IPS-20b (cell line): ENCODE data around the gene RFXANK.
"Not testable (repeated sequence)": the region's sequence is repeated elsewhere in the genome, so short reads cannot be mapped to it uniquely, and the experiment has no call there.

ENCODE experiments used
- H3K27ac ChIP-seq: one replicate; pipeline ENCODE4 v1.5.1; 2013; ENCODE audit warnings: low read length
- H3K27me3 ChIP-seq: 2 replicates; pipeline ENCODE4 v1.6.1; 2013; ENCODE audit warnings: mild to moderate bottlenecking, low read length, inconsistent platforms; ENCODE audit not compliant: insufficient read depth
- H3K36me3 ChIP-seq: 2 replicates; pipeline ENCODE4 v1.6.1; 2013; ENCODE audit warnings: low read depth, mild to moderate bottlenecking, inconsistent platforms, low read length, moderate library complexity; ENCODE audit not compliant: insufficient read depth
- H3K4me1 ChIP-seq: 2 replicates; pipeline ENCODE4 v1.6.1; 2013; ENCODE audit warnings: mild to moderate bottlenecking, control low read depth, inconsistent platforms, low read length, moderate library complexity; ENCODE audit not compliant: insufficient read depth
- H3K4me3 ChIP-seq: 2 replicates; pipeline ENCODE4 v1.5.1; 2013; ENCODE audit warnings: mild to moderate bottlenecking, low read length, inconsistent platforms
- H3K9ac ChIP-seq: 2 replicates; pipeline ENCODE4 v1.6.1; 2013; ENCODE audit warnings: low read depth, mild to moderate bottlenecking, inconsistent platforms, low read length, moderate library complexity
- H3K9me3 ChIP-seq: 2 replicates; pipeline ENCODE4 v1.6.1; 2013; ENCODE audit warnings: mild to moderate bottlenecking, low read depth, low read length, inconsistent platforms; ENCODE audit not compliant: insufficient read depth

The RFXANK gene, protein sequence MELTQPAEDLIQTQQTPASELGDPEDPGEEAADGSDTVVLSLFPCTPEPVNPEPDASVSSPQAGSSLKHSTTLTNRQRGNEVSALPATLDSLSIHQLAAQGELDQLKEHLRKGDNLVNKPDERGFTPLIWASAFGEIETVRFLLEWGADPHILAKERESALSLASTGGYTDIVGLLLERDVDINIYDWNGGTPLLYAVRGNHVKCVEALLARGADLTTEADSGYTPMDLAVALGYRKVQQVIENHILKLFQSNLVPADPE

DNA sequence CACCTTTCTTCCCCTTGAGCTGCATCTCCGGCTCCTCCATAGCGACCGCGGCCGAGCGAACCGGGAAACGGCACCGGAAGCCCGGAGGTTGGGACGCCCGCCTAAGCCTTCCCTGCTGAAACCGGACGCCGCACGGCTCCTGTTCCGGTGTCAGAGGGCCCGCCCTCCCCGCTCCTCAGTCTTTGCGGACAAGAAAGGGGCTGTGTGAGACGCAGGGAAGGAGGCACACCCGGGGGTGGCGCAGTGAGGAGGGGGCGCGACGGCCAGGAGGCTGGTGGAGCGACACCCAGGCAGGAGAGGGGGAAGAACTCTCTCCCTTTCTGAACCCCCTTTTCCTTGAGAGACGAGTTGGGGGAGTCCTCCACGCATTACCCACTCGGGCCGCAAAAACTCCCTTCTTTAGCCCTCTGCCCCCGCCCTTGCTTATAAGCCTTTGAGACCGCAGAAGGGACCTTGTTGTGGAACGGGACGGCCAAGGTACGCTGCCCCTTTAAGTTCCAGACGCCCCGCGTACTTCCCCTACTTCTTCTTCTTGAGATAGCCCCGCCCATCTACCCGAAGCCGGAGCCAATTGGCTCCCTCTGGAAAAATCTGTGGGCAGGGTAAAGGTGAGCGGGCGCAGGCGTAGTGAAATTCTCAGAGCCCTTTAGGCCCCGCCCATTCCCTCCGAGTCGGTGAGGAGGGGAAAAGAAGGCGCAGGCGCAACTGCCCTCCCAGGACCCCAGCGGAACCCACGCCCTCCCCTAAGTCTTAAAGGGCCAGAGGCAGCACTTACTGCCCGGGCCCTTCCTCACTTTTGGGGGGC is at the start of gene RFXANK, which contains the start of gene BORCS8:
Gene RFXANK (plus strand): TSS at position 181 of the 805 bp plus-strand sequence. CDS start 1,689 bp downstream, outside the sequence.
Gene BORCS8 (minus strand): TSS at position 75 of the 805 bp plus-strand sequence. CDS start 35 bp downstream, at position 40.
- Histone ChIP-seq H3K4me1 (no peaks in the 10 kb centered on the region; the same call in 1 of the 2 replicates), H3K9me3 (no peaks in the 10 kb centered on the region), H3K27ac (peak within 1 kb of the TSS; percentile 97), H3K27me3 (no peaks in the 10 kb centered on the region), H3K36me3 (peaks cover 12% of the 10 kb centered on the region; the same call in 1 of the 2 replicates), H3K4me3 (peak within 1 kb of the TSS; percentile 99), H3K9ac (peak within 1 kb of the TSS; percentile 97)

DNA sequence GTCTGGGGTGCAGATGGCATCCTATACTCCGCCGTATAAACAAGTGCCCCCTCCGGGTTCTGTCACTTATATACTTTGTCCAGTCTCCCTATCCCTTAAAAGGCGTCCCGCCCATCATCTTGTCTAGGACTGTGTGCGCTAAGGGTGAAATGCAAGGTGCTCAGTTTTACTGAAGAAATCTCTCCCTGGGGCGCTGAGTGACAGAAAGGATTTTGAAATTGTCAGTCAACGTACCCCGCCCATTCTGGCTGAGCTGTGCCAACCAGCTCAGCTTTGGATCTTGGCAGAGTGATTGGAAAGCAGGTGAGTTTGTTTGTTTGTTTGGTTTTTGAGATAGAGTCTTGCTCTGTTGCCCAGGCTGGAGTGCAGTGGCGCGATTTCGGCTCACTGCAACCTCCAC is 49.7 kb upstream of the RFXANK start:
- Histone ChIP-seq H3K4me3 (no peak overlapping the region), H3K27ac (no peak overlapping the region), H3K9ac (no peak overlapping the region), H3K9me3 (no peaks in the 10 kb centered on the region), H3K36me3 (no peaks in the 10 kb centered on the region), H3K27me3 (peaks cover 17% of the 10 kb centered on the region), H3K4me1 (no peaks in the 10 kb centered on the region)

DNA sequence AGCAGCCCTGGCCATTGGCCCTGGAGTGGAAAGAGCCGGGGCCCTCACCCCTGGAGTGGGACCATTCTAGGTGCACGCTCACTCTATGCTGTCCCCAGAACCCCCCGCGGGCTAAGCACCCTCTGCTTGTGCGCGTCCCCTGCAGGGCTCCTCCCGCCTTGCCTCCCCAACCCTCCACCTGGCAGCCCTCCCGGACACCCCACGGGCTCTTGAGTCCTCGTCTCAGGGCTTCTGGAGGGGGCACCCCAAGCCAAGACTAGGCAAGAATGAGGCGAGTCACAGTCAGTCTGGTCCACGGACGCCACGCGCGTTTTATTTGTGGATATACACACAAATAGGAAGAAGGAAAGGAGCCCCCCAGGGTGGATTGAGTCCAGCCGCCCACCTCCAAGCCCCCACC is 46.8 kb upstream of the RFXANK start:
- H3K27ac ChIP-seq, result no peak overlapping the region
- no peaks in the 10 kb centered on the region for H3K4me1 ChIP-seq
- no peak overlapping the region for H3K9ac ChIP-seq
- no peak overlapping the region for H3K4me3 ChIP-seq
- H3K9me3 ChIP-seq, result no peaks in the 10 kb centered on the region
- no peaks in the 10 kb centered on the region for H3K36me3 ChIP-seq
- peaks cover 8% of the 10 kb centered on the region for H3K27me3 ChIP-seq

DNA sequence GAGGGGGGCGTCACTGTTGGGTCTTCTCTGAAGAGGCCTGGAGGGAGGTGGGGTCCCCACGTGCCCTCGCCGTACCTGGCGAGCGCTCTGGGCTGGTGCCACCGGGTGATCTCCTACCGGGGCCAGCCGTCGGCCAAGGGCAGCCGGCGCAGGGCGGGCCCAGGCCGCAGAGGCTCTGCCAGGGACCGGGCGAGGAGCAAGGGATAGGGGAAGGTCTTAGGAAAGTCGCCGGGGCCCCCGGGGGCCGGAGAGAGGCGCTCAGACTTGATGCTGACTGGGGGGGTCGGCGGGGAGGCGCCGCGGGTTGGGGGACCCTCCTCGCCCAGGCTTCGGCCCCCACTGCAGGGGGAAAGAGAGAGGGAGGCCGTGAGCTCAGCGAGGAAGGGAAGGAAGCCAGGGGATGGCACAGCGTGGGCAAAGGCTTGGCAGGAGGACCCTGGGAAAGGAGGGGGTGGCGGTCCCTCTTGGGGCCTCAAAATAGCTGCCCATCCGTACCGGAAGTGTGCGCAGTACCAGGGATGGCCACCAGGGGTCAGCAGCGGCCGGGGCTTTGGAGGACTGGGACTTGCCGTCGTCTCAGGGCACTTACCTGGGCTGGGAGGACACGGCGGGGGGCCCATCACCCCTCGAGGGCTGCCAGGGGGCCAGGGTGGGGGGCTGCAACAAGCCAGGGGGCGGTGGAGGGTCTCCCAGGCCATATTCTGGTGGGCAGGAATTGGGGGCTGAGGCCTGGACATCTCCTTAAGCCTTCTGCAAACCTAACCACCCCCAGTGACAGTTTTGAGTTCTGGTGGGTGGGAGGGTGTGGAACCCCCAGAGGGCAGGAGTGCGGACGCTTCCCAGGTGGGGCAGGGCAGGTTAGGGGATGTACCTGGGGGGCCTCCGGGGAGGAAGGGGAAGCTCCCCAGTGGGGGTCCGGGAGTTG is 46.1 kb upstream of the RFXANK start:
- H3K4me3 ChIP-seq, result no peak overlapping the region; the same call in 1 of the 2 replicates
- H3K27ac ChIP-seq, result no peak overlapping the region
- peaks cover 2% of the 10 kb centered on the region for H3K27me3 ChIP-seq
- no peaks in the 10 kb centered on the region for H3K4me1 ChIP-seq
- H3K9me3 ChIP-seq, result no peaks in the 10 kb centered on the region
- no peak overlapping the region for H3K9ac ChIP-seq
- H3K36me3 ChIP-seq, result no peaks in the 10 kb centered on the region

DNA sequence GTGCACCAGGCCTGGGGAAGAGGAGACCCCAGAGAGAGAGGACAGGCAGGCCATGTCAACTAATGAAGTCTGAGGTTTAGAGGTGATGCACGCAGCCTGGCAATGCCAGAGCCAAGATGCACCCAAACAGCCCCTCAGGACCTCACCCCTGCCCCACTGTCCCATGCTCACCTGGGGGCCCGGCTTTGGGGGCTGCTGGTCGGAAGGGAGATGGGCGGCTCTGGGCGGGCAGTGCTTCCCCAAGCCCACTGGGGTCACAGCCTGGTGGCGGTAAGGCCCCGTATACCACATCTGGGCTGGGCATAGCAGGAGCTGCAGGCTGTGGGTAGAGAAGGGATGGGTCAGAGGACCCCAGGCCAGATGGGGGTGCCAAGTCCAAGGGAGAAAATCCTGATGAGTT is 45.2 kb upstream of the RFXANK start:
- Histone ChIP-seq H3K4me3 (no peak overlapping the region), H3K9me3 (no peaks in the 10 kb centered on the region), H3K36me3 (no peaks in the 10 kb centered on the region), H3K27me3 (no peaks in the 10 kb centered on the region), H3K4me1 (no peaks in the 10 kb centered on the region), H3K9ac (no peak overlapping the region), H3K27ac (no peak overlapping the region)

DNA sequence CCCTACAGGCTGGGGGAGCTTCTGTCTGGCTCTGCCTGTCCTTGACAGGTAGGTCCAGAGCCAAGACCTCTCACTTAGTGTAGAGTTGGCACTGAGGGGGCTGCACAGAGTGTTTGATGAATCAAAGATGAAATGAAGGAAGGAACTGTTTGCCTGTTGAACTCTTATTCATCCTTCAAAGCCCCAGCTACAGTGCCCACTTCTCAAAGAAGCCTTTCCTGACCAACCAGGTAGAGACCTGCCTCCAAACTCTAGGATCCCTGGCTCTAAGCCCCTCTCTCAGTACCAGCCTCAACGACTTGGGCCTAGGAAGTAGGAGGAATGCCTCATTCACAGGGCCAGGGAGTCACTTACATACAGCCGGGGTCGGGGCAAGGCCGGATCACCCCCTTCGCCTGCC is 44.7 kb upstream of the RFXANK start:
- H3K4me3 ChIP-seq, result no peak overlapping the region
- H3K36me3 ChIP-seq, result no peaks in the 10 kb centered on the region
- no peak overlapping the region for H3K9ac ChIP-seq
- H3K27ac ChIP-seq, result no peak overlapping the region
- H3K4me1 ChIP-seq, result no peaks in the 10 kb centered on the region
- H3K9me3 ChIP-seq, result no peaks in the 10 kb centered on the region
- no peaks in the 10 kb centered on the region for H3K27me3 ChIP-seq

DNA sequence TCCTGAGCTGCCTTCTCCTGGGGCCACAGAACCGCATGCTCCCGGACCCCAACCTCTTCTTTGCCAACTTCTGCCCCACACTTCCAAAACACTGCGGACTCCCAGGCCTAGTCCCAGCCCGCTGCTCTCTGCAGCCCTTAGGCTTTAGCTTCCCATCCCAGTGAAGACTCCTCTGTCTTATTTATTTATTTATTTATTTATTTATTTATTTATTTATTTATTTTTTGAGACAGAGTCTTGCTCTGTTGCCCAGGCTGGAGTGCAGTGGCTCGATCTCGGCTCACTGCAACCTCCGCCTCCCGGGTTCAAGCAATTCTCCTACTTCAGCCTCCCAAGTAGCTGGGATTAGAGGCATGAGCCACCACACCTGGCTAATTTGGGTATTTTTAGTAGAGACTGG is 43.6 kb upstream of the RFXANK start:
- H3K9me3 ChIP-seq, H3K4me3 ChIP-seq, H3K4me1 ChIP-seq, H3K9ac ChIP-seq, H3K27me3 ChIP-seq, H3K36me3 ChIP-seq, H3K27ac ChIP-seq: not testable (repeated sequence)

DNA sequence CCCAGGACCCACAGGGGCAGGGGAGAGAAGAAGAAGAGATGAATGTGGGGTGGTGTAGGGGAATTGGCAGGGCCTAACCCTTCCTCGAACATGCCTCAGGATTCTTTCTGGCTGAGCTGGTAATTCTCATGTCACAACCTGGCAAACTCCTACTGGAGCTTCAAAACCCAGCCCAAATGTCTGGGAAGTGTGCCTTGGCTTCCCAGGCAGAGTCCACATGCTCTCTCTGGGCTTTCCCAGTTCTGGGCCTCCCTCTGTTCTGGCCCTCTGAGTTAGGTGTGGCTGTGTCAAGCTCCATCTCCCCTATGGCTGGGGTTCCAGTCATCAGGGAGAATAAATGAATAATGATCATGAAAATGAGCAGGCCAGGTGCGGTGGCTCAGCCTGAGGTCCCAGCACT is 42.6 kb upstream of the RFXANK start:
- no peaks in the 10 kb centered on the region for H3K36me3 ChIP-seq
- no peaks in the 10 kb centered on the region for H3K27me3 ChIP-seq
- no peaks in the 10 kb centered on the region for H3K9me3 ChIP-seq
- H3K4me1 ChIP-seq, result no peaks in the 10 kb centered on the region
- no peak overlapping the region for H3K27ac ChIP-seq
- H3K9ac ChIP-seq, result no peak overlapping the region
- H3K4me3 ChIP-seq, result no peak overlapping the region

DNA sequence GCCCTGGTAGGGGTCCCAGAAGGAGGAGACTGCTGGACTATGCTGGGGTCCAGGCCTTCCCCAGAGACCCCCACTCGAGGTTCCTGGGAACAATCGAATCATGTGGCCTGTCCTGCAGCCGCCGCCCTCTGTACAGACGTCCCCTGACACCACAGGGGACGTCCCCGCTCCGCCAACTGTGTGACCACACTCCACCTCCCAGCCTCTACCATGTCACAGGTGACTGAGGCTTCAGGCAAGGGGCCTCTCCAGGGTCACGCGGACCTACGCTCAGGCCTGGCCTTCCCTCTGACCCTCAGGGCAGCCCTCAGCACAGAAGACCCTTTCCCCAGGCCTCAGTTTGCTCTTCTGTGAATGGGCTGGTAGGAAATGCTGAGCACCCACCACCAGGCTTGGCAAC is 40.6 kb upstream of the RFXANK start:
- H3K27me3 ChIP-seq, result no peaks in the 10 kb centered on the region
- no peak overlapping the region for H3K4me3 ChIP-seq
- no peaks in the 10 kb centered on the region for H3K9me3 ChIP-seq
- H3K27ac ChIP-seq, result no peak overlapping the region
- H3K36me3 ChIP-seq, result no peaks in the 10 kb centered on the region
- no peaks in the 10 kb centered on the region for H3K4me1 ChIP-seq
- no peak overlapping the region for H3K9ac ChIP-seq

DNA sequence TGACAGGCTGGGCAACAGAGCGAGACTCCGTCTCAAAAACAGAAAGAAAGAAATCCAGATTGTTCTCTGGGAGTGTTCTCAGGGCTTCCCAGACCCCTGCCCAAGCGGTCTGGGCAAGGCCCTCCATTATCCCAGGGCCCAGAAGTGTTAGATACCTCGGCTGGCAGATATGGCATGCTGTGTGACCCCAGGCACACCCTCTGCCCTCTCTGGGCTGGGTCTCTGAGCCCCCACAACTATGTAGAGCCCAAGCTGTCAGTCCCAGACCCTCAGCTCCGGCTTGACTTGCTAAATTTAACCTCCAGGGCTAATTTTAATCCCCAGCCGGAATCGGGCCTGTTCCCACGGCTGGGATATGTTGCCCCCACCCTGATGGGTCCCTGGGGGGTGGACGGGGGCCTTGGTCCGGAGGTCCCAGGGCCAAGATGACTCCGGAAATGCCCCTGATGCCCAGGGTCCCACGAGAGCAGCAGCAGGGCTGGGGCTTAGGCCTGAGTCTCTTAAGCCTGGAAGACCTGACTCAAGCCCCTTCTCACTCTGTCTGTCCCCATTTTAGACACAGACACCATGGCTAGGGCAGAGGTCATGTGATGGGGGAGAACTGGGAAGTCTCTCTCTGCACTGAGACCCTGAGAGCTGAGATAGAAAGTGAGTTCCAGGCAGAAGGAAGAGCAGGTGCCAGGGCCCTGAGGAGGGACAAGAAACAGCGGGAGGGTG is 39.2 kb upstream of the RFXANK start:
- H3K9ac ChIP-seq, result no peak overlapping the region
- no peak overlapping the region for H3K27ac ChIP-seq
- H3K36me3 ChIP-seq, result no peaks in the 10 kb centered on the region
- H3K4me1 ChIP-seq, result no peaks in the 10 kb centered on the region
- H3K4me3 ChIP-seq, result no peak overlapping the region
- H3K9me3 ChIP-seq, result no peaks in the 10 kb centered on the region
- H3K27me3 ChIP-seq, result no peaks in the 10 kb centered on the region; the same call in 1 of the 2 replicates
